ENCODE results near the gene COX4I2.

DNA sequence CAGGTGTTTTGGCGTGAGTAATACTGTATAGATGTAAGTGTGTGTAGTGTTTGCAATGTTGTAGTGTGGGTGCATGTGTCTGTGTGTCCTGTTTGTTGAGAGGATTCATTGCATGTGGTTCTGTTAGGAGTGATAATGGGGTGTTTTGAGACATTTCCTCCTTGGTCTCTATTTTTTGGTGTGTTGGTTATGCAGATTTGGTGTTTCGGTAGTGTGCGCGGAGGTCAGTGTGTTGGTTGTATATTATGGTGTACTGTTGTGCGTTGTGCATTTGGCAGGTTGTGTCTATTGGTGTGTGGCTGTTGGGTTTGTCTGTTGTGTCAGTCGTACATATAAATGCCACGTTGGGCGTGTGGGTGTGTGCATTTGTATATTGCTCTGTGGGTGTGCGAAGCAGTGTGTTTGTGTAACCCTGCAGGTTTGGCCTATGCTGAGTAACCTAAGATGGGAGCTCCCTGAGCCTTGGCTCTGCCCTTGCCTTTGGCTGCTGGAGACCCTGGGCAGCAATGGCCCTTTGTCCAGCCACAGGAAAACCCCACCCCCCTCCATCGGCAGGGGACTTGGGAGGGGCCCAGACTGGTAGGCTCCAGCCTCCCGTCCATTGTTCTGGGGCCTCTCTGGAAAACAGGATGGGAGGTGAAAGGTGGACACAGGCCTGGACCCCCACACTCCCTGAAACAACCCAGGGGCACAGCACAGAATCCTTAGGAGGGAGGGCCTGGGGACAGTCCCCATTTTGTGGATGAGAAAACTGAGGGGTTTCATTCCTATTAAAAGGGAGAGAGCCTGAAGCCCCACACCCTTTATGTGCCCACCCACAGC, 42.9 kb upstream of the COX4I2 start:
- TF ChIP-seq, protein P1, sequence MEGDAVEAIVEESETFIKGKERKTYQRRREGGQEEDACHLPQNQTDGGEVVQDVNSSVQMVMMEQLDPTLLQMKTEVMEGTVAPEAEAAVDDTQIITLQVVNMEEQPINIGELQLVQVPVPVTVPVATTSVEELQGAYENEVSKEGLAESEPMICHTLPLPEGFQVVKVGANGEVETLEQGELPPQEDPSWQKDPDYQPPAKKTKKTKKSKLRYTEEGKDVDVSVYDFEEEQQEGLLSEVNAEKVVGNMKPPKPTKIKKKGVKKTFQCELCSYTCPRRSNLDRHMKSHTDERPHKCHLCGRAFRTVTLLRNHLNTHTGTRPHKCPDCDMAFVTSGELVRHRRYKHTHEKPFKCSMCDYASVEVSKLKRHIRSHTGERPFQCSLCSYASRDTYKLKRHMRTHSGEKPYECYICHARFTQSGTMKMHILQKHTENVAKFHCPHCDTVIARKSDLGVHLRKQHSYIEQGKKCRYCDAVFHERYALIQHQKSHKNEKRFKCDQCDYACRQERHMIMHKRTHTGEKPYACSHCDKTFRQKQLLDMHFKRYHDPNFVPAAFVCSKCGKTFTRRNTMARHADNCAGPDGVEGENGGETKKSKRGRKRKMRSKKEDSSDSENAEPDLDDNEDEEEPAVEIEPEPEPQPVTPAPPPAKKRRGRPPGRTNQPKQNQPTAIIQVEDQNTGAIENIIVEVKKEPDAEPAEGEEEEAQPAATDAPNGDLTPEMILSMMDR (IDR thresholded peaks at IDR 0.05) = no peak
- TF ChIP-seq, protein P2, sequence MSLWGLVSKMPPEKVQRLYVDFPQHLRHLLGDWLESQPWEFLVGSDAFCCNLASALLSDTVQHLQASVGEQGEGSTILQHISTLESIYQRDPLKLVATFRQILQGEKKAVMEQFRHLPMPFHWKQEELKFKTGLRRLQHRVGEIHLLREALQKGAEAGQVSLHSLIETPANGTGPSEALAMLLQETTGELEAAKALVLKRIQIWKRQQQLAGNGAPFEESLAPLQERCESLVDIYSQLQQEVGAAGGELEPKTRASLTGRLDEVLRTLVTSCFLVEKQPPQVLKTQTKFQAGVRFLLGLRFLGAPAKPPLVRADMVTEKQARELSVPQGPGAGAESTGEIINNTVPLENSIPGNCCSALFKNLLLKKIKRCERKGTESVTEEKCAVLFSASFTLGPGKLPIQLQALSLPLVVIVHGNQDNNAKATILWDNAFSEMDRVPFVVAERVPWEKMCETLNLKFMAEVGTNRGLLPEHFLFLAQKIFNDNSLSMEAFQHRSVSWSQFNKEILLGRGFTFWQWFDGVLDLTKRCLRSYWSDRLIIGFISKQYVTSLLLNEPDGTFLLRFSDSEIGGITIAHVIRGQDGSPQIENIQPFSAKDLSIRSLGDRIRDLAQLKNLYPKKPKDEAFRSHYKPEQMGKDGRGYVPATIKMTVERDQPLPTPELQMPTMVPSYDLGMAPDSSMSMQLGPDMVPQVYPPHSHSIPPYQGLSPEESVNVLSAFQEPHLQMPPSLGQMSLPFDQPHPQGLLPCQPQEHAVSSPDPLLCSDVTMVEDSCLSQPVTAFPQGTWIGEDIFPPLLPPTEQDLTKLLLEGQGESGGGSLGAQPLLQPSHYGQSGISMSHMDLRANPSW (CRISPR knock-in tag; conservative IDR thresholded peaks at IDR 0.05; ENCODE audit: low read depth) = no peak
- TF ChIP-seq, protein P3, sequence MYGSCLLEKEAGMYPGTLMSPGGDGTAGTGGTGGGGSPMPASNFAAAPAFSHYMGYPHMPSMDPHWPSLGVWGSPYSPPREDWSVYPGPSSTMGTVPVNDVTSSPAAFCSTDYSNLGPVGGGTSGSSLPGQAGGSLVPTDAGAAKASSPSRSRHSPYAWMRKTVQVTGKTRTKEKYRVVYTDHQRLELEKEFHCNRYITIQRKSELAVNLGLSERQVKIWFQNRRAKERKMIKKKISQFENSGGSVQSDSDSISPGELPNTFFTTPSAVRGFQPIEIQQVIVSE (CRISPR knock-in tag; IDR thresholded peaks at IDR 0.05; ENCODE audit: borderline replicate concordance) = no peak
- TF ChIP-seq RELA (CRISPR knock-in tag; IDR thresholded peaks at IDR 0.05; ENCODE audit: borderline replicate concordance) (no peak), ETV6 (CRISPR knock-in tag; IDR thresholded peaks at IDR 0.05) (no peak), SMAD3 (CRISPR knock-in tag; IDR thresholded peaks at IDR 0.05; ENCODE audit: borderline replicate concordance) (no peak)
- TF ChIP-seq, protein P4, sequence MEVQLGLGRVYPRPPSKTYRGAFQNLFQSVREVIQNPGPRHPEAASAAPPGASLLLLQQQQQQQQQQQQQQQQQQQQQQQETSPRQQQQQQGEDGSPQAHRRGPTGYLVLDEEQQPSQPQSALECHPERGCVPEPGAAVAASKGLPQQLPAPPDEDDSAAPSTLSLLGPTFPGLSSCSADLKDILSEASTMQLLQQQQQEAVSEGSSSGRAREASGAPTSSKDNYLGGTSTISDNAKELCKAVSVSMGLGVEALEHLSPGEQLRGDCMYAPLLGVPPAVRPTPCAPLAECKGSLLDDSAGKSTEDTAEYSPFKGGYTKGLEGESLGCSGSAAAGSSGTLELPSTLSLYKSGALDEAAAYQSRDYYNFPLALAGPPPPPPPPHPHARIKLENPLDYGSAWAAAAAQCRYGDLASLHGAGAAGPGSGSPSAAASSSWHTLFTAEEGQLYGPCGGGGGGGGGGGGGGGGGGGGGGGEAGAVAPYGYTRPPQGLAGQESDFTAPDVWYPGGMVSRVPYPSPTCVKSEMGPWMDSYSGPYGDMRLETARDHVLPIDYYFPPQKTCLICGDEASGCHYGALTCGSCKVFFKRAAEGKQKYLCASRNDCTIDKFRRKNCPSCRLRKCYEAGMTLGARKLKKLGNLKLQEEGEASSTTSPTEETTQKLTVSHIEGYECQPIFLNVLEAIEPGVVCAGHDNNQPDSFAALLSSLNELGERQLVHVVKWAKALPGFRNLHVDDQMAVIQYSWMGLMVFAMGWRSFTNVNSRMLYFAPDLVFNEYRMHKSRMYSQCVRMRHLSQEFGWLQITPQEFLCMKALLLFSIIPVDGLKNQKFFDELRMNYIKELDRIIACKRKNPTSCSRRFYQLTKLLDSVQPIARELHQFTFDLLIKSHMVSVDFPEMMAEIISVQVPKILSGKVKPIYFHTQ (CRISPR knock-in tag; IDR thresholded peaks at IDR 0.05) = no peak
